ENCODE data around the gene EDN2. TPM values are rescaled to one million over a fixed set of nuclear protein-coding genes. Genes with fewer than 3 reads are reported as not detected.

EDN2 gene
- total RNA-seq, 1 experiment from 2014 or later, result 0.24 TPM

GRCh38 chr1:41446851-41447610 is 37.5 kb downstream of the EDN2 start:
- Mint-ChIP-seq H3K9me3 (peaks cover 14 to 20% of the 10 kb centered on the region in 2 experiments), H3K4me3 (no peak overlapping the region), H3K4me1 (peaks cover 13 to 22% of the 10 kb centered on the region in 2 experiments; a peak in 3 of 4 replicates), H3K36me3 (ENCODE audit: insufficient read depth in 1 of 3, low read depth in 3 of 3) (peaks cover 1 to 17% (median 4%) of the 10 kb centered on the region in 3 experiments; a peak in 6 of 7 replicates), H3K27me3 (ENCODE audit: low read depth) (peaks cover 11% of the 10 kb centered on the region), H3K27ac (no peak overlapping the region)
- no peak overlapping the region for H2BK12ac ChIP-seq (ENCODE audit: insufficient read length, low read depth, low read length)
- H2AK5ac ChIP-seq (ENCODE audit: insufficient read length, low read length), result no peak overlapping the region
- no peak overlapping the region for H3K56ac ChIP-seq (ENCODE audit: insufficient read length, low read depth, low read length)
- DNase-seq, result no peak
- no peaks in the 10 kb centered on the region for H3K4me1 ChIP-seq (ENCODE audit: insufficient read depth, low read length)
- H4K91ac ChIP-seq (ENCODE audit: insufficient read length, low read depth, low read length), result no peak overlapping the region
- no peak overlapping the region for H3K27ac ChIP-seq (ENCODE audit: insufficient read length, low read depth, low read length)
- H3K4ac ChIP-seq (ENCODE audit: low read depth, low read length), result no peak overlapping the region
- H3K9ac ChIP-seq (ENCODE audit: extremely low read depth, insufficient read length, low read length), result no peak overlapping the region
- H3T11ph ChIP-seq (ENCODE audit: low read length), result no peak overlapping the region
- TF ChIP-seq, protein P1, sequence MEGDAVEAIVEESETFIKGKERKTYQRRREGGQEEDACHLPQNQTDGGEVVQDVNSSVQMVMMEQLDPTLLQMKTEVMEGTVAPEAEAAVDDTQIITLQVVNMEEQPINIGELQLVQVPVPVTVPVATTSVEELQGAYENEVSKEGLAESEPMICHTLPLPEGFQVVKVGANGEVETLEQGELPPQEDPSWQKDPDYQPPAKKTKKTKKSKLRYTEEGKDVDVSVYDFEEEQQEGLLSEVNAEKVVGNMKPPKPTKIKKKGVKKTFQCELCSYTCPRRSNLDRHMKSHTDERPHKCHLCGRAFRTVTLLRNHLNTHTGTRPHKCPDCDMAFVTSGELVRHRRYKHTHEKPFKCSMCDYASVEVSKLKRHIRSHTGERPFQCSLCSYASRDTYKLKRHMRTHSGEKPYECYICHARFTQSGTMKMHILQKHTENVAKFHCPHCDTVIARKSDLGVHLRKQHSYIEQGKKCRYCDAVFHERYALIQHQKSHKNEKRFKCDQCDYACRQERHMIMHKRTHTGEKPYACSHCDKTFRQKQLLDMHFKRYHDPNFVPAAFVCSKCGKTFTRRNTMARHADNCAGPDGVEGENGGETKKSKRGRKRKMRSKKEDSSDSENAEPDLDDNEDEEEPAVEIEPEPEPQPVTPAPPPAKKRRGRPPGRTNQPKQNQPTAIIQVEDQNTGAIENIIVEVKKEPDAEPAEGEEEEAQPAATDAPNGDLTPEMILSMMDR (conservative IDR thresholded peaks at IDR 0.05), result no peak
- no peak overlapping the region for H2BK120ac ChIP-seq (ENCODE audit: low read depth, low read length, poor library complexity, severe bottlenecking)
- H4K5ac ChIP-seq (ENCODE audit: insufficient read length, low read depth, low read length), result no peak overlapping the region
- H3K79me1 ChIP-seq (ENCODE audit: insufficient read depth, low read depth, low read length, poor library complexity, severe bottlenecking), result no peaks in the 10 kb centered on the region
- H2BK5ac ChIP-seq (ENCODE audit: insufficient read length, low read length), result no peak overlapping the region
- H3K4me2 ChIP-seq (ENCODE audit: insufficient read depth, insufficient read length, low read length), result no peak overlapping the region
- H2AFZ ChIP-seq (ENCODE audit: low read length), result no peak overlapping the region
- H3K14ac ChIP-seq (ENCODE audit: insufficient read depth, low read length), result no peak overlapping the region
- WGBS (ENCODE audit: extremely low coverage, insufficient read length, low lambda C conversion rate), result no CpG with 5 or more reads among the region's 9 CpGs
- no peak overlapping the region for H2BK20ac ChIP-seq (ENCODE audit: low read depth, low read length, poor library complexity, severe bottlenecking)
- H3K27me3 ChIP-seq (ENCODE audit: insufficient read depth, low read length), result no peaks in the 10 kb centered on the region
- H3K9me3 ChIP-seq (ENCODE audit: control insufficient read depth, low read depth, low read length), result no peaks in the 10 kb centered on the region
- H4K8ac ChIP-seq (replicated peaks; ENCODE audit: insufficient read length, low read depth, low read length), result no peak overlapping the region
- H3K18ac ChIP-seq (ENCODE audit: insufficient read length, low read depth, low read length), result no peak overlapping the region
- H3K23me2 ChIP-seq (ENCODE audit: insufficient read length, low read depth, low read length, poor library complexity, severe bottlenecking), result no peaks in the 10 kb centered on the region
- no peak overlapping the region for H2BK15ac ChIP-seq (ENCODE audit: low read depth, low read length)
- H3K23ac ChIP-seq (ENCODE audit: insufficient read length, low read depth, low read length), result no peak overlapping the region
- H4K20me1 ChIP-seq (ENCODE audit: control insufficient read depth, insufficient read depth, insufficient read length), result no peaks in the 10 kb centered on the region
- H3K79me2 ChIP-seq (ENCODE audit: insufficient read depth, low read length), result no peaks in the 10 kb centered on the region

Measured in H9 (cell line).